Cardiac muscle cell (in vitro differentiated cells and primary cell): ENCODE results near the gene MYLK3. TPM values are rescaled to one million over a fixed set of nuclear protein-coding genes. Genes with fewer than 3 reads are reported as not detected.

Experiments
- DNase-seq, 2 donors: peaks; one replicate each; pipeline versions ENCODE4 v3.0.0 to v3.0.0-alpha.2; 2010 to 2017; ENCODE audit warnings: low read depth in 1 of 2, low spot score in 1 of 2
- H3K27ac ChIP-seq: fragments of 200-600 bp; sonication (generic); 2 replicates; pipeline ENCODE4 v1.5.1; 2016
- H3K27me3 ChIP-seq: fragments of 200-600 bp; sonication (generic); 2 replicates; pipeline ENCODE4 v1.6.0; 2016; ENCODE audit warnings: control low read depth
- H3K36me3 ChIP-seq: fragments of 200-600 bp; sonication (generic); 2 replicates; pipeline ENCODE4 v1.5.1; 2016; ENCODE audit warnings: control low read depth
- H3K4me1 ChIP-seq: fragments of 200-600 bp; sonication (generic); 2 replicates; pipeline ENCODE4 v1.8.1; 2017; ENCODE audit warnings: low read depth, mild to moderate bottlenecking, mixed run types
- H3K4me3 ChIP-seq: fragments of 200-600 bp; sonication (generic); 2 replicates; pipeline ENCODE4 v1.5.1; 2016; ENCODE audit warnings: mild to moderate bottlenecking
- H3K9me3 ChIP-seq: fragments of 200-600 bp; sonication (generic); 2 replicates; pipeline ENCODE4 v1.5.1; 2017; ENCODE audit warnings: low read depth, mild to moderate bottlenecking, control low read depth
- CTCF ChIP-seq: IDR thresholded peaks from 2 replicates; pipeline ENCODE4 v1.5.1; 2012; ENCODE audit warnings: low read depth, mild to moderate bottlenecking, low read length
- polyA plus RNA-seq: library from polyadenylated mRNA; unstranded; fragments of >200 nt; fragmentation: Nextera tagmentation; extraction: Ambion mirVana; gene quantifications from 2 replicates; pipeline ENCODE4 v1.2.1, GENCODE V29; 2016
- total RNA-seq: library from RNA; depleted of rRNA; stranded (reverse); fragments of >200 nt; gene quantifications from 2 replicates; pipeline ENCODE4 v1.2.3, GENCODE V29; 2016

Gene MYLK3
- total and polyA plus RNA-seq, 2 experiments from 2014 or later: 57.8 to 203 TPM

GRCh38 chr16:46715769-46716305, 32.3 kb downstream of the MYLK3 start:
- TF ChIP-seq CTCF: no peak
- no peak overlapping the region for H3K27ac ChIP-seq
- peak in 1 of 2 donors; percentile 22 for DNase-seq
- no peaks in the 10 kb centered on the region for H3K9me3 ChIP-seq
- peaks cover 36% of the 10 kb centered on the region for H3K36me3 ChIP-seq
- H3K27me3 ChIP-seq: no peaks in the 10 kb centered on the region
- no peak overlapping the region for H3K4me3 ChIP-seq
- H3K4me1 ChIP-seq: peaks cover 21% of the 10 kb centered on the region

- peaks cover 37% of the 10 kb centered on the region for H3K36me3 ChIP-seq
- H3K4me3 ChIP-seq: no peak overlapping the region
- peak overlapping the region; percentile 39 for H3K27ac ChIP-seq
- TF ChIP-seq CTCF: no peak
- no peaks in the 10 kb centered on the region for H3K9me3 ChIP-seq
- no peaks in the 10 kb centered on the region for H3K27me3 ChIP-seq
- H3K4me1 ChIP-seq: peaks cover 22% of the 10 kb centered on the region
- DNase-seq: no peak
Observed at GRCh38 chr16:46714797-46715591, 33.1 kb downstream of the MYLK3 start.

- H3K9me3 ChIP-seq: no peaks in the 10 kb centered on the region
- TF ChIP-seq CTCF: no peak
- peaks cover 22% of the 10 kb centered on the region for H3K4me1 ChIP-seq
- DNase-seq: peak in 1 of 2 donors; percentile 41
- H3K4me3 ChIP-seq: no peak overlapping the region
- peak overlapping the region; percentile 42 for H3K27ac ChIP-seq
- no peaks in the 10 kb centered on the region for H3K27me3 ChIP-seq
- peaks cover 41% of the 10 kb centered on the region for H3K36me3 ChIP-seq
Observed at GRCh38 chr16:46713634-46714033, 34.5 kb downstream of the MYLK3 start.

- peaks cover 43% of the 10 kb centered on the region for H3K36me3 ChIP-seq
- TF ChIP-seq CTCF: no peak
- no peak overlapping the region for H3K4me3 ChIP-seq
- no peak for DNase-seq
- H3K9me3 ChIP-seq: no peaks in the 10 kb centered on the region
- H3K27ac ChIP-seq: peak overlapping the region; percentile 14
- peaks cover 22% of the 10 kb centered on the region for H3K4me1 ChIP-seq
- H3K27me3 ChIP-seq: no peaks in the 10 kb centered on the region
Observed at GRCh38 chr16:46712911-46713310, 35.2 kb downstream of the MYLK3 start.

GRCh38 chr16:46711106-46712058, 36.8 kb downstream of the MYLK3 start:
- H3K36me3 ChIP-seq: peaks cover 48% of the 10 kb centered on the region
- no peaks in the 10 kb centered on the region for H3K27me3 ChIP-seq
- no peak overlapping the region for H3K4me3 ChIP-seq
- DNase-seq: no peak
- TF ChIP-seq CTCF: no peak
- peaks cover 22% of the 10 kb centered on the region for H3K4me1 ChIP-seq
- peak overlapping the region; percentile 68 for H3K27ac ChIP-seq
- H3K9me3 ChIP-seq: no peaks in the 10 kb centered on the region
